Osteoblast (primary cell): ENCODE measurements around the gene GRIA3. TPM values are rescaled to one million over a fixed set of nuclear protein-coding genes. Genes with fewer than 3 reads are reported as not detected.
"Not testable (repeated sequence)": the region's sequence is repeated elsewhere in the genome, so short reads cannot be mapped to it uniquely, and the experiment has no call there.

Source experiments
- DNase-seq: peaks from one replicate; pipeline ENCODE4 v3.0.0; 2011; ENCODE audit warnings: low spot score, mixed read lengths; ENCODE audit not compliant: insufficient read length; ENCODE audit errors: missing footprints
- H2AFZ ChIP-seq: 2 replicates; pipeline ENCODE4 v1.6.0; 2011; ENCODE audit warnings: mild to moderate bottlenecking, low read length
- H3K27ac ChIP-seq: 2 replicates; pipeline ENCODE4 v1.5.1; 2011; ENCODE audit warnings: mild to moderate bottlenecking, low read depth, low read length, moderate library complexity
- H3K27me3 ChIP-seq: 2 replicates; pipeline ENCODE4 v1.6.0; 2012; ENCODE audit warnings: mild to moderate bottlenecking, control low read depth, inconsistent platforms, low read length, moderate library complexity; ENCODE audit not compliant: insufficient read depth
- H3K36me3 ChIP-seq: 2 replicates; pipeline ENCODE4 v1.5.1; 2011; ENCODE audit warnings: mild to moderate bottlenecking, low read length, control low read depth, moderate library complexity; ENCODE audit not compliant: insufficient read depth
- H3K4me1 ChIP-seq: 2 replicates; pipeline ENCODE4 v1.5.1; 2011; ENCODE audit warnings: mild to moderate bottlenecking, low read length, control low read depth, moderate library complexity; ENCODE audit not compliant: insufficient read depth
- H3K4me2 ChIP-seq: 2 replicates; pipeline ENCODE4 v1.6.0; 2011; ENCODE audit warnings: mild to moderate bottlenecking, low read length; ENCODE audit not compliant: insufficient read depth
- H3K4me3 ChIP-seq: fragments of 200-600 bp; sonication (generic); 3 replicates; pipeline ENCODE4 v1.5.1; 2012; ENCODE audit warnings: mild to moderate bottlenecking, low read length, inconsistent platforms; ENCODE audit not compliant: insufficient read depth
- H3K79me2 ChIP-seq: 2 replicates; pipeline ENCODE4 v1.6.0; 2012; ENCODE audit warnings: mild to moderate bottlenecking, low read length, control low read depth, inconsistent platforms; ENCODE audit not compliant: insufficient read depth
- H3K9me3 ChIP-seq: 2 replicates; pipeline ENCODE4 v1.5.1; 2011; ENCODE audit warnings: low read depth, low read length, control low read depth
- H4K20me1 ChIP-seq: 2 replicates; pipeline ENCODE4 v1.6.0; 2012; ENCODE audit warnings: mild to moderate bottlenecking, low read length, control low read depth; ENCODE audit not compliant: insufficient read depth
- CTCF ChIP-seq: IDR thresholded peaks from 2 replicates; pipeline ENCODE4 v1.5.1; 2011; ENCODE audit warnings: mild to moderate bottlenecking, low read depth, low read length, moderate library complexity; ENCODE audit errors: extremely low read depth
- total RNA-seq: library from RNA; depleted of rRNA; stranded (reverse); fragments of >200 nt; gene quantifications from 2 replicates; pipeline ENCODE4 v1.2.3, GENCODE V29; 2012

Gene GRIA3
- total RNA-seq, 1 donor: 3.3 TPM

GRCh38 chrX:123518791-123519190 lies 334.7 kb downstream of the GRIA3 start:
- no peaks in the 10 kb centered on the region for H3K79me2 ChIP-seq
- no peaks in the 10 kb centered on the region for H3K4me1 ChIP-seq
- DNase-seq: no peak
- no peak overlapping the region for H2AFZ ChIP-seq
- no peak overlapping the region for H3K4me2 ChIP-seq
- H3K9me3 ChIP-seq: no peaks in the 10 kb centered on the region
- H3K27ac ChIP-seq: no peak overlapping the region
- no peak overlapping the region for H3K4me3 ChIP-seq
- H3K36me3 ChIP-seq: no peaks in the 10 kb centered on the region
- no peaks in the 10 kb centered on the region for H4K20me1 ChIP-seq
- no peaks in the 10 kb centered on the region for H3K27me3 ChIP-seq
- TF ChIP-seq CTCF: no peak

- Histone ChIP-seq H3K4me3 (no peak overlapping the region), H3K4me2 (no peak overlapping the region), H3K4me1 (no peaks in the 10 kb centered on the region), H2AFZ (no peak overlapping the region), H3K36me3 (no peaks in the 10 kb centered on the region), H3K27me3 (no peaks in the 10 kb centered on the region), H3K27ac (no peak overlapping the region), H3K9me3 (no peaks in the 10 kb centered on the region), H4K20me1 (no peaks in the 10 kb centered on the region), H3K79me2 (no peaks in the 10 kb centered on the region)
- TF ChIP-seq CTCF: no peak
- no peak for DNase-seq
Measured at GRCh38 chrX:123525123-123525725, 341.1 kb downstream of the GRIA3 start.

GRCh38 chrX:123530726-123531125 lies 346.6 kb downstream of the GRIA3 start:
- H3K4me1 ChIP-seq, H4K20me1 ChIP-seq, H3K4me3 ChIP-seq, H3K79me2 ChIP-seq, H3K36me3 ChIP-seq, H3K9me3 ChIP-seq, H2AFZ ChIP-seq, DNase-seq, H3K27me3 ChIP-seq, H3K4me2 ChIP-seq, H3K27ac ChIP-seq: not testable (repeated sequence)
